GM19023 (cell line): ENCODE measurements around the gene GIPR.

ENCODE experiments used
- ATAC-seq: cut with Tn5 transposase; IDR thresholded peaks from one replicate; pipeline ENCODE4 v1.9.1; 2021; ENCODE audit warnings: mild to moderate bottlenecking, moderate library complexity; ENCODE audit not compliant: unreplicated experiment

The GIPR gene

GRCh38 chr19:45645068-45645630, 22.9 kb upstream of the GIPR start:
- ATAC-seq, result no peak

- ATAC-seq, result peak; percentile 31
These were observed 22.2 kb upstream of the GIPR start for GRCh38 chr19:45645631-45646344.

- ATAC-seq, result no peak
These were observed 21.7 kb upstream of the GIPR start for GRCh38 chr19:45646345-45646698.

GRCh38 chr19:45650722-45651121, 17.3 kb upstream of the GIPR start:
- no peak for ATAC-seq

GRCh38 chr19:45653634-45654033, 14.4 kb upstream of the GIPR start:
- ATAC-seq, result no peak

GRCh38 chr19:45655073-45655472, 12.9 kb upstream of the GIPR start:
- ATAC-seq, result no peak

GRCh38 chr19:45657520-45658167, 10.4 kb upstream of the GIPR start:
- no peak for ATAC-seq

GRCh38 chr19:45659096-45659729, 8.8 kb upstream of the GIPR start:
- ATAC-seq, result no peak

GRCh38 chr19:45660636-45661035, 7.4 kb upstream of the GIPR start:
- no peak for ATAC-seq

- no peak for ATAC-seq
These were observed 4.2 kb upstream of the GIPR start for GRCh38 chr19:45663800-45664199.

- ATAC-seq, result no peak
These were observed 3.4 kb upstream of the GIPR start for GRCh38 chr19:45664575-45664974.

GRCh38 chr19:45668342-45668871, 386 bp downstream of the GIPR start:
- no peak for ATAC-seq

- no peak for ATAC-seq
These were observed 2.8 kb downstream of the GIPR start for GRCh38 chr19:45670670-45671453.

GRCh38 chr19:45674946-45675345, 6.9 kb downstream of the GIPR start:
- ATAC-seq, result no peak

GRCh38 chr19:45676851-45677263, 8.8 kb downstream of the GIPR start:
- ATAC-seq, result no peak

GRCh38 chr19:45677351-45678230, 9.6 kb downstream of the GIPR start:
- ATAC-seq, result no peak

GRCh38 chr19:45681391-45682015, 13.5 kb downstream of the GIPR start:
- ATAC-seq, result peak; percentile 61

- ATAC-seq, result no peak
These were observed 14.1 kb downstream of the GIPR start for GRCh38 chr19:45682117-45682516.

- ATAC-seq, result no peak
These were observed 14.9 kb downstream of the GIPR start for GRCh38 chr19:45682908-45683307.
